ENCODE data around the gene PRR13. TPM values are rescaled to one million over a fixed set of nuclear protein-coding genes. Genes with fewer than 3 reads are reported as not detected.
"Not testable (repeated sequence)": the region's sequence is repeated elsewhere in the genome, so short reads cannot be mapped to it uniquely, and the experiment has no call there.

PRR13 gene
- total RNA-seq, 1 experiment from 2014 or later = 180 TPM

GRCh38 chr12:53414756-53415417, 26.6 kb upstream of the PRR13 start:
- BruUV-seq (replicated peaks) = no TSS peak
- no peaks in the 10 kb centered on the region for H3K27me3 ChIP-seq (replicated peaks; ENCODE audit: insufficient read depth, low read depth, low read length, poor library complexity)
- TF ChIP-seq, protein P1, sequence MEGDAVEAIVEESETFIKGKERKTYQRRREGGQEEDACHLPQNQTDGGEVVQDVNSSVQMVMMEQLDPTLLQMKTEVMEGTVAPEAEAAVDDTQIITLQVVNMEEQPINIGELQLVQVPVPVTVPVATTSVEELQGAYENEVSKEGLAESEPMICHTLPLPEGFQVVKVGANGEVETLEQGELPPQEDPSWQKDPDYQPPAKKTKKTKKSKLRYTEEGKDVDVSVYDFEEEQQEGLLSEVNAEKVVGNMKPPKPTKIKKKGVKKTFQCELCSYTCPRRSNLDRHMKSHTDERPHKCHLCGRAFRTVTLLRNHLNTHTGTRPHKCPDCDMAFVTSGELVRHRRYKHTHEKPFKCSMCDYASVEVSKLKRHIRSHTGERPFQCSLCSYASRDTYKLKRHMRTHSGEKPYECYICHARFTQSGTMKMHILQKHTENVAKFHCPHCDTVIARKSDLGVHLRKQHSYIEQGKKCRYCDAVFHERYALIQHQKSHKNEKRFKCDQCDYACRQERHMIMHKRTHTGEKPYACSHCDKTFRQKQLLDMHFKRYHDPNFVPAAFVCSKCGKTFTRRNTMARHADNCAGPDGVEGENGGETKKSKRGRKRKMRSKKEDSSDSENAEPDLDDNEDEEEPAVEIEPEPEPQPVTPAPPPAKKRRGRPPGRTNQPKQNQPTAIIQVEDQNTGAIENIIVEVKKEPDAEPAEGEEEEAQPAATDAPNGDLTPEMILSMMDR (conservative IDR thresholded peaks at IDR 0.05; ENCODE audit: low read depth, low read length) = no peak
- TF ChIP-seq EZH2 (IDR thresholded peaks at IDR 0.05; ENCODE audit: borderline replicate concordance, low read depth, low read length, poor library complexity, severe bottlenecking) = no peak
- H3K36me3 ChIP-seq (ENCODE audit: insufficient read depth, low read length, poor library complexity, severe bottlenecking) = peaks cover 22% of the 10 kb centered on the region
- CTCF ChIA-PET = interaction anchor here (0.5 kb wide), 1 partner anchor 49 kb away, joined by 3 read pairs; no protein-coding TSS in a partner anchor
- DNase-seq (ENCODE audit: low spot score) = peak; percentile 54
- H3K9me3 ChIP-seq (ENCODE audit: low read depth, low read length, poor library complexity, severe bottlenecking) = no peaks in the 10 kb centered on the region
- intact Hi-C loops (cut with micrococcal nuclease; ENCODE audit: unreplicated experiment) = no loop called here
- peak overlapping the region; percentile 68 for H3K27ac ChIP-seq (ENCODE audit: low read depth, low read length, poor library complexity, severe bottlenecking)
- POLR2A ChIA-PET (ENCODE audit: low non-redundant PET) = no interaction called here
- H3K4me3 ChIP-seq (ENCODE audit: low read depth, low read length, poor library complexity, severe bottlenecking) = no peak overlapping the region
- peaks cover 55% of the 10 kb centered on the region for H3K4me1 ChIP-seq (ENCODE audit: insufficient read depth, low read length, poor library complexity, severe bottlenecking)

DNA sequence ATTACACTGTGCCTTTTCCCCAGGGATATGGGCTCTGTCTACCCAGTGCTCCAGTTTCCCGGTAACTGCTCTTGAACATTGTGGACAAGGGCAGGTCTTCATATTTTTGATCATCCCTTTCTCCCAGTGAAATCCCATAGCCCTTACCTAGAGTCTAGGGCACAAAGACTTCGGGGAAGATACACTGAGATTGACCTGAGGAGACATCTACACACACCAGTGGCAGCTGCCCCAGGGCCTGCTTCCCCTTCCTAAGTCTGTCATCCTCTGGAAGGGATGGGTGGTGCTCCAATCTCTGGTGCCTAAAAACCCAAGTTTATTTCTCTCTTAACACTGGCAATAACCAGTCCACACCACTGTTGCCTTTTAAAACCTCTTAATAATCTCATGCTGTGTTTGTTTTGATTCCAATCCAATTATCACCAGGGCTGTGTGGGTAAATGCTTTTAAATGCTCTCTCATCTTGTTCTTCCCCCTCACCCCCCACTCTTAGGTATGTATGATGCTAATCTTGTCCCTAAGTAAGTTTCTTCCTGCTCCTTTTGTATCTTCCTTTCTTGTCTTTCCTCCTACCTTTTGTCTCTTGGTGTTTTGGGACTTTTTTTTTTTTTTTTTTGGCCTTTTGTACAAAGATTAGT, 25.7 kb upstream of the PRR13 start:
- H3K9me3 ChIP-seq (ENCODE audit: low read depth, low read length, poor library complexity, severe bottlenecking); intact Hi-C loops (cut with micrococcal nuclease; ENCODE audit: unreplicated experiment); H3K4me3 ChIP-seq (ENCODE audit: low read depth, low read length, poor library complexity, severe bottlenecking); H3K27me3 ChIP-seq (replicated peaks; ENCODE audit: insufficient read depth, low read depth, low read length, poor library complexity); POLR2A ChIA-PET (ENCODE audit: low non-redundant PET); BruUV-seq (replicated peaks): not testable (repeated sequence)
- Histone ChIP-seq H3K36me3 (ENCODE audit: insufficient read depth, low read length, poor library complexity, severe bottlenecking) (peaks cover 18% of the 10 kb centered on the region), H3K4me1 (ENCODE audit: insufficient read depth, low read length, poor library complexity, severe bottlenecking) (peaks cover 60% of the 10 kb centered on the region), H3K27ac (ENCODE audit: low read depth, low read length, poor library complexity, severe bottlenecking) (peak overlapping the region; percentile 68)
- DNase-seq (ENCODE audit: low spot score) = peak; percentile 79
- CTCF ChIA-PET = interaction anchor here (1.7 kb wide), 1 partner anchor 64 kb away, joined by 4 read pairs; no protein-coding TSS in a partner anchor

- H3K4me3 ChIP-seq (ENCODE audit: low read depth, low read length, poor library complexity, severe bottlenecking); intact Hi-C loops (cut with micrococcal nuclease; ENCODE audit: unreplicated experiment); BruUV-seq (replicated peaks); DNase-seq (ENCODE audit: low spot score); H3K27me3 ChIP-seq (replicated peaks; ENCODE audit: insufficient read depth, low read depth, low read length, poor library complexity); H3K27ac ChIP-seq (ENCODE audit: low read depth, low read length, poor library complexity, severe bottlenecking); H3K9me3 ChIP-seq (ENCODE audit: low read depth, low read length, poor library complexity, severe bottlenecking); H3K36me3 ChIP-seq (ENCODE audit: insufficient read depth, low read length, poor library complexity, severe bottlenecking): not testable (repeated sequence)
- POLR2A ChIA-PET (ENCODE audit: low non-redundant PET) = interaction anchor here (0.6 kb wide), 1 partner anchor 21 kb away, joined by 5 read pairs; no protein-coding TSS in a partner anchor
- CTCF ChIA-PET = interaction anchor here (1.7 kb wide), 1 partner anchor 65 kb away, joined by 4 read pairs; no protein-coding TSS in a partner anchor
- H3K4me1 ChIP-seq (ENCODE audit: insufficient read depth, low read length, poor library complexity, severe bottlenecking) = peaks cover 58% of the 10 kb centered on the region
Measured at GRCh38 chr12:53417291-53417816, 24.2 kb upstream of the PRR13 start.

DNA sequence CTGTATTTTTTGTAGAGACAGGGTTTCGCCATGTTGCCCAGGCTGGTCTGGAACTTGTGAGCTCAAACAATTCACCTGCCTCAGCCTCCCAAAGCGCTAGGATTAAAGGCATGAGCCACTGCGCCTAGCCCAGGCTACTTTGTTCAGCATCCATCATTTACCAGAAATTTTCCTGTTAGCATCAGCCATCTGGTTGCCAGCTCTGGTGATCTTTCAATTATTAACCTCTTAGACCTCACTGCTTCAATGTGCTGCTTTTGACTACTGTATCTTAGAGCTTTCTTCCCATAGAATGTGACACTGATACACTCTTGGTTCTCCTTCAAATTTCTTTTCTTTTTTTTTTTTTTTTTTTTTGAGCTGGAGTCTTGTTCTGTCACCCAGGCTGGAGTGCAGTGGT, 23.3 kb upstream of the PRR13 start:
- POLR2A ChIA-PET (ENCODE audit: low non-redundant PET) = no interaction called here
- peaks cover 50% of the 10 kb centered on the region for H3K4me1 ChIP-seq (ENCODE audit: insufficient read depth, low read length, poor library complexity, severe bottlenecking)

More for the DNA sequence above, 23.3 kb upstream of the PRR13 start:
- CTCF ChIA-PET = interaction anchor here (0.6 to 0.7 kb wide), 3 partner anchors 23 to 81 kb away, joined by 4 to 8 read pairs (median 6); no protein-coding TSS in a partner anchor
- Histone ChIP-seq H3K36me3 (ENCODE audit: insufficient read depth, low read length, poor library complexity, severe bottlenecking) (no peaks in the 10 kb centered on the region), H3K4me3 (ENCODE audit: low read depth, low read length, poor library complexity, severe bottlenecking) (no peak overlapping the region), H3K9me3 (ENCODE audit: low read depth, low read length, poor library complexity, severe bottlenecking) (no peaks in the 10 kb centered on the region), H3K27me3 (replicated peaks; ENCODE audit: insufficient read depth, low read depth, low read length, poor library complexity) (no peaks in the 10 kb centered on the region), H3K27ac (ENCODE audit: low read depth, low read length, poor library complexity, severe bottlenecking) (no peak overlapping the region)
- BruUV-seq (replicated peaks) = no TSS peak
- TF ChIP-seq EZH2 (IDR thresholded peaks at IDR 0.05; ENCODE audit: borderline replicate concordance, low read depth, low read length, poor library complexity, severe bottlenecking) = no peak
- TF ChIP-seq, protein P1 (conservative IDR thresholded peaks at IDR 0.05; ENCODE audit: low read depth, low read length) = no peak
- no peak for DNase-seq (ENCODE audit: low spot score)
- intact Hi-C loops (cut with micrococcal nuclease; ENCODE audit: unreplicated experiment) = no loop called here

Data from A673 (cell line).